HUES64 (cell line): Measurements from ENCODE around the gene SGCD.
"Not testable (repeated sequence)": the region's sequence is repeated elsewhere in the genome, so short reads cannot be mapped to it uniquely, and the experiment has no call there.

Experiments used
- H3K27ac ChIP-seq: 2 replicates; pipeline ENCODE4 v1.7.0; 2013; ENCODE audit warnings: low read depth, low read length, inconsistent platforms
- H3K27me3 ChIP-seq: 2 replicates; pipeline ENCODE4 v1.6.1; 2013; ENCODE audit warnings: mild to moderate bottlenecking, low read length; ENCODE audit not compliant: insufficient read depth
- H3K36me3 ChIP-seq: 2 replicates; pipeline ENCODE4 v1.6.1; 2013; ENCODE audit warnings: mild to moderate bottlenecking, low read length; ENCODE audit not compliant: insufficient read depth
- H3K4me1 ChIP-seq: 2 replicates; pipeline ENCODE4 v1.6.1; 2013; ENCODE audit warnings: mild to moderate bottlenecking, low read length, moderate library complexity; ENCODE audit not compliant: insufficient read depth
- H3K4me3 ChIP-seq: 2 replicates; pipeline ENCODE4 v1.5.1; 2013; ENCODE audit warnings: mild to moderate bottlenecking, low read length, moderate library complexity
- H3K9ac ChIP-seq: 2 replicates; pipeline ENCODE4 v1.6.1; 2013; ENCODE audit warnings: mild to moderate bottlenecking, low read depth, low read length
- H3K9me3 ChIP-seq: 2 replicates; pipeline ENCODE4 v1.6.1; 2013; ENCODE audit warnings: low read depth, low read length; ENCODE audit not compliant: insufficient read depth
- WGBS: fragments of 150-250, 120-280 bp; methylation state at CpG from one replicate; pipeline ENCODE4 v1.1.7; 2013; ENCODE audit warnings: missing lambda C conversion rate; 5-methylcytosine and 5-hydroxymethylcytosine counted together

Gene SGCD

GRCh38 chr5:156640691-156641241 is 313.8 kb downstream of the SGCD start:
- Histone ChIP-seq H3K9ac (no peak overlapping the region), H3K4me3 (no peak overlapping the region), H3K36me3 (no peaks in the 10 kb centered on the region), H3K27ac (no peak overlapping the region), H3K27me3 (no peaks in the 10 kb centered on the region), H3K4me1 (no peaks in the 10 kb centered on the region), H3K9me3 (no peaks in the 10 kb centered on the region)
- 85% methylated on average over 2 of the region's 3 CpGs for WGBS

- Histone ChIP-seq H3K9me3 (no peaks in the 10 kb centered on the region), H3K36me3 (no peaks in the 10 kb centered on the region), H3K4me1 (peaks cover 4% of the 10 kb centered on the region), H3K4me3 (no peak overlapping the region), H3K9ac (no peak overlapping the region), H3K27me3 (no peaks in the 10 kb centered on the region), H3K27ac (no peak overlapping the region)
- 90% methylated on average over 1 of the region's 1 CpG for WGBS
Measured at GRCh38 chr5:156641686-156642085, 314.7 kb downstream of the SGCD start.

- Histone ChIP-seq H3K9ac (no peak overlapping the region), H3K4me1 (peaks cover 13% of the 10 kb centered on the region), H3K27ac (0 out of 2 replicates have a peak overlapping the region, but pooled peaks have one; percentile 9), H3K4me3 (no peak overlapping the region), H3K27me3 (no peaks in the 10 kb centered on the region), H3K9me3 (no peaks in the 10 kb centered on the region), H3K36me3 (no peaks in the 10 kb centered on the region)
- whole genome bisulfite sequencing: 83% methylated on average over 4 of the region's 4 CpGs
Measured at GRCh38 chr5:156647034-156647451, 320.1 kb downstream of the SGCD start.

- Histone ChIP-seq H3K36me3 (no peaks in the 10 kb centered on the region), H3K27ac (0 out of 2 replicates have a peak overlapping the region, but pooled peaks have one; percentile 18), H3K27me3 (no peaks in the 10 kb centered on the region), H3K9me3 (no peaks in the 10 kb centered on the region), H3K9ac (no peak overlapping the region), H3K4me3 (no peak overlapping the region), H3K4me1 (peaks cover 30% of the 10 kb centered on the region)
Measured at GRCh38 chr5:156654444-156654843, 327.5 kb downstream of the SGCD start.

- H3K27ac ChIP-seq: peak overlapping the region; percentile 65
- no peaks in the 10 kb centered on the region for H3K36me3 ChIP-seq
- 60% methylated on average over 1 of the region's 4 CpGs for WGBS
- H3K9ac ChIP-seq: peak overlapping the region; percentile 4; the same call in 1 of the 2 replicates
- H3K9me3 ChIP-seq: no peaks in the 10 kb centered on the region
- H3K4me3 ChIP-seq: no peak overlapping the region
- H3K4me1 ChIP-seq: peaks cover 30% of the 10 kb centered on the region
- no peaks in the 10 kb centered on the region for H3K27me3 ChIP-seq
Measured at GRCh38 chr5:156655732-156656131, 328.8 kb downstream of the SGCD start.

GRCh38 chr5:156664832-156665231 is 337.9 kb downstream of the SGCD start:
- peaks cover 12% of the 10 kb centered on the region for H3K4me1 ChIP-seq
- H3K27me3 ChIP-seq, H3K9me3 ChIP-seq, H3K36me3 ChIP-seq, H3K4me3 ChIP-seq, H3K9ac ChIP-seq, H3K27ac ChIP-seq: not testable (repeated sequence)
- 94% methylated on average over 7 of the region's 10 CpGs for WGBS

- not testable (repeated sequence) for H3K9ac ChIP-seq, H3K9me3 ChIP-seq, H3K27me3 ChIP-seq, H3K4me3 ChIP-seq, H3K36me3 ChIP-seq
- no CpG with 5 or more reads among the region's 3 CpGs for WGBS
- Histone ChIP-seq H3K4me1 (peaks cover 24% of the 10 kb centered on the region), H3K27ac (peak overlapping the region; percentile 66; the same call in 1 of the 2 replicates)
Measured at GRCh38 chr5:156666686-156667085, 339.7 kb downstream of the SGCD start.

- WGBS: 93% methylated on average over 3 of the region's 3 CpGs
- Histone ChIP-seq H3K27me3 (no peaks in the 10 kb centered on the region), H3K9me3 (no peaks in the 10 kb centered on the region), H3K27ac (peak overlapping the region; percentile 66; the same call in 1 of the 2 replicates), H3K9ac (no peak overlapping the region), H3K36me3 (no peaks in the 10 kb centered on the region), H3K4me1 (peaks cover 24% of the 10 kb centered on the region), H3K4me3 (no peak overlapping the region)
Measured at GRCh38 chr5:156667616-156668015, 340.7 kb downstream of the SGCD start.

- Histone ChIP-seq H3K27me3 (no peaks in the 10 kb centered on the region), H3K27ac (no peak overlapping the region), H3K9ac (no peak overlapping the region), H3K9me3 (no peaks in the 10 kb centered on the region), H3K4me3 (no peak overlapping the region), H3K4me1 (peaks cover 27% of the 10 kb centered on the region), H3K36me3 (no peaks in the 10 kb centered on the region)
Measured at GRCh38 chr5:156669416-156669815, 342.5 kb downstream of the SGCD start.

GRCh38 chr5:156670615-156671014 is 343.7 kb downstream of the SGCD start:
- H3K27me3 ChIP-seq: no peaks in the 10 kb centered on the region
- H3K9me3 ChIP-seq: no peaks in the 10 kb centered on the region
- WGBS: 79% methylated on average over 2 of the region's 2 CpGs
- H3K4me1 ChIP-seq: peaks cover 27% of the 10 kb centered on the region
- H3K36me3 ChIP-seq: no peaks in the 10 kb centered on the region
- H3K4me3 ChIP-seq: no peak overlapping the region
- no peak overlapping the region for H3K9ac ChIP-seq
- peak overlapping the region; percentile 60 for H3K27ac ChIP-seq

- H3K9me3 ChIP-seq: no peaks in the 10 kb centered on the region
- peaks cover 10% of the 10 kb centered on the region for H3K4me1 ChIP-seq
- H3K36me3 ChIP-seq: no peaks in the 10 kb centered on the region
- no peaks in the 10 kb centered on the region for H3K27me3 ChIP-seq
- H3K27ac ChIP-seq: no peak overlapping the region
- no peak overlapping the region for H3K9ac ChIP-seq
- H3K4me3 ChIP-seq: no peak overlapping the region
Measured at GRCh38 chr5:156675395-156675794, 348.4 kb downstream of the SGCD start.

GRCh38 chr5:156677963-156678362 is 351.0 kb downstream of the SGCD start:
- H3K36me3 ChIP-seq: no peaks in the 10 kb centered on the region
- no peaks in the 10 kb centered on the region for H3K9me3 ChIP-seq
- H3K4me3 ChIP-seq: no peak overlapping the region
- H3K9ac ChIP-seq: no peak overlapping the region
- no CpG with 5 or more reads among the region's 1 CpG for WGBS
- H3K27ac ChIP-seq: no peak overlapping the region
- H3K4me1 ChIP-seq: peaks cover 6% of the 10 kb centered on the region
- no peaks in the 10 kb centered on the region for H3K27me3 ChIP-seq
